Right lobe of liver (tissue), 4 donors: ENCODE measurements around the gene BSG.

Experiments
- POLR2A ChIP-seq: fragments of 450-650 bp; IDR thresholded peaks from one replicate; pipeline ENCODE4 v1.6.1; 2017; ENCODE audit warnings: antibody characterized with exemption, mild to moderate bottlenecking
- TF ChIP-seq, protein P1 (sequence below), 4 donors: fragments of 200-600 bp in 3 of 4; fragments of 450-650 bp in 1 of 4; IDR thresholded peaks; one replicate each; pipeline versions ENCODE4 v1.5.1 to v1.8.0; 2016 to 2022; ENCODE audit warnings: antibody characterized with exemption in 4 of 4, mild to moderate bottlenecking in 2 of 4
- donor health status: DM: no; HTN: no; CAD: no.
- donor health status: DM: no; HTN: no; CAD: no.
- donor health status: DM: no; HTN: yes; CAD: no.

- TF ChIP-seq, protein P1, sequence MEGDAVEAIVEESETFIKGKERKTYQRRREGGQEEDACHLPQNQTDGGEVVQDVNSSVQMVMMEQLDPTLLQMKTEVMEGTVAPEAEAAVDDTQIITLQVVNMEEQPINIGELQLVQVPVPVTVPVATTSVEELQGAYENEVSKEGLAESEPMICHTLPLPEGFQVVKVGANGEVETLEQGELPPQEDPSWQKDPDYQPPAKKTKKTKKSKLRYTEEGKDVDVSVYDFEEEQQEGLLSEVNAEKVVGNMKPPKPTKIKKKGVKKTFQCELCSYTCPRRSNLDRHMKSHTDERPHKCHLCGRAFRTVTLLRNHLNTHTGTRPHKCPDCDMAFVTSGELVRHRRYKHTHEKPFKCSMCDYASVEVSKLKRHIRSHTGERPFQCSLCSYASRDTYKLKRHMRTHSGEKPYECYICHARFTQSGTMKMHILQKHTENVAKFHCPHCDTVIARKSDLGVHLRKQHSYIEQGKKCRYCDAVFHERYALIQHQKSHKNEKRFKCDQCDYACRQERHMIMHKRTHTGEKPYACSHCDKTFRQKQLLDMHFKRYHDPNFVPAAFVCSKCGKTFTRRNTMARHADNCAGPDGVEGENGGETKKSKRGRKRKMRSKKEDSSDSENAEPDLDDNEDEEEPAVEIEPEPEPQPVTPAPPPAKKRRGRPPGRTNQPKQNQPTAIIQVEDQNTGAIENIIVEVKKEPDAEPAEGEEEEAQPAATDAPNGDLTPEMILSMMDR (IDR thresholded peaks at IDR 0.05), result no peak
- TF ChIP-seq POLR2A, result no peak
These were observed 22.0 kb downstream of the BSG start for GRCh38 chr19:594265-594870.
